Transverse colon (tissue), 4 donors: ENCODE measurements around the gene RTN4. TPM values are rescaled to one million over a fixed set of nuclear protein-coding genes. Genes with fewer than 3 reads are reported as not detected.
"Not testable (repeated sequence)": the region's sequence is repeated elsewhere in the genome, so short reads cannot be mapped to it uniquely, and the experiment has no call there.

Experiments
- DNase-seq: peaks from one replicate; pipeline ENCODE4 v3.0.0-alpha.2; 2019
- H3K27ac ChIP-seq, 4 donors: fragments of 200-600 bp; sonication (generic); 2 replicates each; pipeline ENCODE4 v1.5.1; 2016 to 2018; ENCODE audit warnings: inconsistent platforms in 4 of 4
- H3K27me3 ChIP-seq: fragments of 200-600 bp; sonication (generic); 2 replicates; pipeline ENCODE4 v1.5.1; 2017; ENCODE audit warnings: inconsistent platforms
- H3K36me3 ChIP-seq, 4 donors: fragments of 200-600 bp; sonication (generic); 2 replicates each; pipeline ENCODE4 v1.5.1; 2017 to 2019; ENCODE audit warnings: inconsistent platforms in 4 of 4
- H3K4me1 ChIP-seq, 4 donors: fragments of 200-600 bp; sonication (generic); 2 replicates each; pipeline ENCODE4 v1.5.1; 2017 to 2020; ENCODE audit warnings: inconsistent platforms in 4 of 4
- H3K4me3 ChIP-seq, 4 donors: fragments of 200-600 bp; sonication (generic); 1 replicate in 1 of 4; 2 replicates in 3 of 4; pipeline versions ENCODE4 v1.5.1 to v1.6.1; 2017 to 2019; ENCODE audit warnings: inconsistent platforms in 4 of 4
- H3K9me3 ChIP-seq, 2 donors: fragments of 200-600 bp; sonication (generic); 2 replicates each; pipeline ENCODE4 v1.5.1; 2017 to 2019; ENCODE audit warnings: inconsistent platforms in 2 of 2
- CTCF ChIP-seq, 5 experiments: fragments of 200-600 bp in 3 of 5; fragments of 450-650 bp in 2 of 5; sonication (generic) in 3 of 5; IDR thresholded peaks; 1 replicate in 2 of 5; 2 replicates in 3 of 5; pipeline ENCODE4 v1.5.1; 2016 to 2017; ENCODE audit warnings: antibody characterized with exemption in 5 of 5, inconsistent platforms in 3 of 5, mild to moderate bottlenecking in 2 of 5, moderate library complexity in 1 of 5
- EP300 ChIP-seq: sonication (generic); formaldehyde crosslinking; IDR thresholded peaks from one replicate; pipeline ENCODE4 v1.6.1; 2017; ENCODE audit warnings: antibody characterized with exemption, low read depth
- POLR2A ChIP-seq: fragments of 450-650 bp; IDR thresholded peaks from one replicate; pipeline ENCODE4 v1.6.1; 2016; ENCODE audit warnings: antibody characterized with exemption, mild to moderate bottlenecking, moderate library complexity
- POLR2AphosphoS5 ChIP-seq, 3 donors: sonication (generic); formaldehyde crosslinking; IDR thresholded peaks; one replicate each; pipeline ENCODE4 v1.6.1; 2016; ENCODE audit warnings: antibody characterized with exemption in 3 of 3
- WGBS, 2 donors: methylation state at CpG; one replicate each; pipeline ENCODE4 v1.1.5; 2018; ENCODE audit warnings: low coverage in 1 of 2; 5-methylcytosine and 5-hydroxymethylcytosine counted together
- in situ Hi-C, 4 donors: fragments of 200-750 bp; cut with MboI; loops; one replicate each; pipeline versions ENCODE4 v1.15.0 to v1.15.1; 2017; ENCODE audit warnings: low sequenced_read_pairs in 3 of 4, low pct_ligation_motif_present in 1 of 4, low pct_unique_long_range_greater_than_20kb in 1 of 4
- intact Hi-C: fragments of 100-400 bp; cut with DNase I; formaldehyde crosslinking; loops from one replicate; pipeline ENCODE4 v1.15.1; 2023; ENCODE audit warnings: low total_unique reads
- total RNA-seq, 4 donors: library from RNA; depleted of rRNA; stranded (reverse); fragments of >200 nt; gene quantifications; one replicate each; pipeline ENCODE4 v1.1.0, GENCODE V29; 2016

Gene RTN4
- total RNA-seq, 4 donors from 2014 or later = 82.2 to 212 (median 183) TPM

- DNase-seq = no peak
- H3K9me3 ChIP-seq = no peaks in the 10 kb centered on the region
- no peaks in the 10 kb centered on the region for H3K27me3 ChIP-seq
- TF ChIP-seq CTCF (IDR thresholded peaks at IDR 0.05) (no peak), POLR2A (no peak), EP300 (no peak), POLR2AphosphoS5 (IDR thresholded peaks at IDR 0.05) (no peak)
- WGBS, 2 donors = 79 to 84% methylated on average over 3 of the region's 3 CpGs
- H3K4me3 ChIP-seq = no peak overlapping the region
- in situ Hi-C loops = no loop called here
- H3K4me1 ChIP-seq = peaks cover 12 to 48% (median 24%) of the 10 kb centered on the region in 4 donors
- intact Hi-C loops = no loop called here
- H3K36me3 ChIP-seq = no peaks in the 10 kb centered on the region
- peak overlapping the region; percentile 62 to 74 (median 69) for H3K27ac ChIP-seq
These were observed 46.3 kb upstream of the RTN4 start for GRCh38 chr2:55096586-55096985.

GRCh38 chr2:55093381-55093780, 43.1 kb upstream of the RTN4 start:
- Histone ChIP-seq H3K4me1 (peaks cover 0 to 27% (median 11%) of the 10 kb centered on the region in 4 donors), H3K36me3 (no peaks in the 10 kb centered on the region), H3K27ac (no peak overlapping the region), H3K4me3 (no peak overlapping the region), H3K27me3 (no peaks in the 10 kb centered on the region), H3K9me3 (no peaks in the 10 kb centered on the region)
- TF ChIP-seq POLR2A (no peak), EP300 (no peak)
- intact Hi-C loops = no loop called here
- DNase-seq = no peak
- in situ Hi-C loops = no loop called here
- 51 to 75% methylated on average over 2 to 4 of the region's 4 CpGs for WGBS, 2 donors

GRCh38 chr2:55092439-55092838, 42.2 kb upstream of the RTN4 start:
- peak; percentile 35 for DNase-seq
- TF ChIP-seq POLR2AphosphoS5 (IDR thresholded peaks at IDR 0.05) (no peak), CTCF (IDR thresholded peaks at IDR 0.05) (no peak), EP300 (no peak), POLR2A (no peak)
- peaks cover 0 to 18% (median 8%) of the 10 kb centered on the region in 4 donors for H3K4me1 ChIP-seq
- peak overlapping the region; percentile 7 to 69 (median 66) for H3K27ac ChIP-seq
- 60 to 86% methylated on average over 1 to 6 of the region's 6 CpGs for WGBS, 2 donors
- intact Hi-C loops (no loop called here), in situ Hi-C loops (no loop called here)
- no peaks in the 10 kb centered on the region for H3K36me3 ChIP-seq
- no peaks in the 10 kb centered on the region for H3K9me3 ChIP-seq
- no peak overlapping the region for H3K4me3 ChIP-seq
- H3K27me3 ChIP-seq = no peaks in the 10 kb centered on the region

GRCh38 chr2:55091681-55092080, 41.4 kb upstream of the RTN4 start:
- 61 to 90% methylated on average over 2 to 4 of the region's 4 CpGs for WGBS, 2 donors
- H3K27me3 ChIP-seq = not testable (repeated sequence)

GRCh38 chr2:55090702-55091101, 40.5 kb upstream of the RTN4 start:
- TF ChIP-seq CTCF (IDR thresholded peaks at IDR 0.05) (no peak), POLR2AphosphoS5 (IDR thresholded peaks at IDR 0.05) (no peak), POLR2A (no peak), EP300 (no peak)
- Histone ChIP-seq H3K9me3 (no peaks in the 10 kb centered on the region), H3K36me3 (no peaks in the 10 kb centered on the region), H3K27me3 (no peaks in the 10 kb centered on the region), H3K4me1 (peaks cover 0 to 7% (median 0%) of the 10 kb centered on the region in 4 donors), H3K27ac (no peak overlapping the region), H3K4me3 (no peak overlapping the region)
- in situ Hi-C loops = no loop called here
- 92 to 95% methylated on average over 2 of the region's 2 CpGs for WGBS, 2 donors
- intact Hi-C loops = no loop called here
- no peak for DNase-seq

More at GRCh38 chr2:55091681-55092080, 41.4 kb upstream of the RTN4 start:
- H3K9me3 ChIP-seq, intact Hi-C loops, H3K36me3 ChIP-seq, in situ Hi-C loops, DNase-seq, H3K4me3 ChIP-seq: not testable (repeated sequence)
- Histone ChIP-seq H3K4me1 (peaks cover 0 to 11% (median 3%) of the 10 kb centered on the region in 4 donors), H3K27ac (peak overlapping the region in 3 of 4 donors; percentile 65 to 69 (median 67))
